GM23338 (cell line): Measurements from ENCODE around the gene GMPPB. TPM values are rescaled to one million over a fixed set of nuclear protein-coding genes. Genes with fewer than 3 reads are reported as not detected.
A peak's percentile ranks its signal among the peaks of the same experiment; 100 is the strongest.

ENCODE experiments used
- ATAC-seq: fragments of 200-7000 bp; cut with Tn5 transposase; 3 replicates; pipeline ENCODE4 v1.9.1; 2020
- DNase-seq: peaks from one replicate; pipeline ENCODE4 v3.0.0-alpha.2; 2015; ENCODE audit warnings: low spot score
- H2AFZ ChIP-seq: fragments of 200-600 bp; sonication (generic); 2 replicates; pipeline ENCODE4 v1.8.0; 2016; ENCODE audit warnings: antibody characterized with exemption, mild to moderate bottlenecking, moderate library complexity
- H3F3A ChIP-seq: fragments of 200-600 bp; sonication (generic); replicated peaks from 2 replicates; pipeline ENCODE4 v1.8.0; 2017; ENCODE audit warnings: antibody characterized with exemption, mixed run types, low read depth
- H3K27ac ChIP-seq: fragments of 200-600 bp; sonication (generic); 2 replicates; pipeline ENCODE4 v1.6.1; 2016; ENCODE audit warnings: low read depth
- H3K27me3 ChIP-seq: fragments of 200-600 bp; sonication (generic); 2 replicates; pipeline ENCODE4 v1.8.0; 2016; ENCODE audit warnings: mild to moderate bottlenecking, mixed run types, moderate library complexity; ENCODE audit not compliant: insufficient read depth
- H3K36me3 ChIP-seq: fragments of 200-600 bp; sonication (generic); 2 replicates; pipeline ENCODE4 v1.8.0; 2016; ENCODE audit warnings: mild to moderate bottlenecking; ENCODE audit not compliant: insufficient read depth
- H3K4me1 ChIP-seq: fragments of 200-600 bp; sonication (generic); 2 replicates; pipeline ENCODE4 v1.8.0; 2016; ENCODE audit warnings: mild to moderate bottlenecking, moderate library complexity; ENCODE audit not compliant: insufficient read depth
- H3K4me2 ChIP-seq: fragments of 200-600 bp; sonication (generic); 2 replicates; pipeline ENCODE4 v1.7.1; 2017; ENCODE audit warnings: mixed run types
- H3K4me3 ChIP-seq: fragments of 200-600 bp; sonication (generic); 2 replicates; pipeline ENCODE4 v1.6.1; 2016; ENCODE audit warnings: mixed run types
- H3K79me2 ChIP-seq: fragments of 200-600 bp; sonication (generic); replicated peaks from 2 replicates; pipeline ENCODE4 v1.8.0; 2017; ENCODE audit warnings: mild to moderate bottlenecking; ENCODE audit not compliant: insufficient read depth
- H3K9me2 ChIP-seq: fragments of 200-600 bp; sonication (generic); 2 replicates; pipeline ENCODE4 v1.8.0; 2017; ENCODE audit not compliant: insufficient read depth
- H4K20me1 ChIP-seq: fragments of 200-600 bp; sonication (generic); replicated peaks from 2 replicates; pipeline ENCODE4 v1.8.0; 2017; ENCODE audit warnings: mild to moderate bottlenecking; ENCODE audit not compliant: insufficient read depth
- H3K27ac Mint-ChIP-seq: 2 replicates; pipeline ENCODE4 v1.8.0; 2020; ENCODE audit warnings: inconsistent platforms, mild to moderate bottlenecking, moderate library complexity, mixed read lengths
- H3K27me3 Mint-ChIP-seq: 3 replicates; pipeline ENCODE4 v1.8.0; 2022; ENCODE audit warnings: low read depth, mild to moderate bottlenecking, moderate library complexity, mixed read lengths, inconsistent platforms; ENCODE audit not compliant: insufficient read depth, poor library complexity
- H3K36me3 Mint-ChIP-seq: 3 replicates; pipeline ENCODE4 v1.8.0; 2021; ENCODE audit warnings: low read depth, mild to moderate bottlenecking, inconsistent platforms, moderate library complexity, mixed read lengths
- H3K4me1 Mint-ChIP-seq: 3 replicates; pipeline ENCODE4 v1.8.0; 2020; ENCODE audit warnings: mild to moderate bottlenecking, inconsistent platforms, mixed read lengths
- H3K4me3 Mint-ChIP-seq: 3 replicates; pipeline ENCODE4 v1.8.0; 2021; ENCODE audit warnings: moderate library complexity, mild to moderate bottlenecking, inconsistent platforms, mixed read lengths
- H3K9me3 Mint-ChIP-seq: 3 replicates; pipeline ENCODE4 v1.8.0; 2020; ENCODE audit warnings: moderate library complexity, mild to moderate bottlenecking, inconsistent platforms, mixed read lengths
- EZH2 ChIP-seq: fragments of 200-600 bp; sonication (generic); IDR thresholded peaks from one replicate; pipeline ENCODE4 v1.8.0; 2017; ENCODE audit warnings: antibody characterized with exemption, mild to moderate bottlenecking, low read depth; ENCODE audit not compliant: unreplicated experiment
- EZH2phosphoT487 ChIP-seq: fragments of 200-600 bp; sonication (generic); IDR thresholded peaks from one replicate; pipeline ENCODE4 v1.8.1; 2018; ENCODE audit warnings: antibody characterized with exemption; ENCODE audit not compliant: unreplicated experiment
- JUNB ChIP-seq: IDR thresholded peaks from one replicate; pipeline ENCODE4 v1.6.1; 2016; ENCODE audit warnings: antibody characterized with exemption; ENCODE audit not compliant: unreplicated experiment
- STAT1 ChIP-seq: IDR thresholded peaks from one replicate; pipeline ENCODE4 v1.6.1; 2016; ENCODE audit warnings: antibody characterized with exemption; ENCODE audit not compliant: unreplicated experiment
- ZNF331 ChIP-seq: fragments of 250-450 bp; sonication (Bioruptor Pico); IDR thresholded peaks from 2 replicates; pipeline ENCODE4 v1.5.0; 2020; ENCODE audit warnings: low read depth, mild to moderate bottlenecking, moderate library complexity
- polyA plus RNA-seq: library from polyadenylated mRNA; unstranded; fragments of >200 nt; fragmentation: Nextera tagmentation; extraction: Ambion mirVana; gene quantifications from 2 replicates; pipeline ENCODE4 v1.2.1, GENCODE V29; 2016
- total RNA-seq: library from RNA; depleted of rRNA; stranded (reverse); fragments of >200 nt; shearing (Covaris generic); gene quantifications from 2 replicates; pipeline ENCODE4 v1.2.3, GENCODE V29; 2014
- TF ChIP-seq, protein P1 (sequence below), 2 experiments: fragments of 200-600 bp in 1 of 2; sonication (generic) in 1 of 2; conservative IDR thresholded peaks; 2 replicates each; pipeline versions ENCODE4 v1.5.1 to v1.6.1; 2016 to 2017; ENCODE audit warnings: antibody characterized with exemption in 2 of 2, low read depth in 2 of 2, mild to moderate bottlenecking in 2 of 2, moderate library complexity in 1 of 2
- TF ChIP-seq, protein P2 (sequence below): fragments of 250-450 bp; sonication (Bioruptor Pico); IDR thresholded peaks from 2 replicates; pipeline ENCODE4 v1.5.0; 2020; ENCODE audit warnings: mild to moderate bottlenecking, moderate library complexity
- TF ChIP-seq, protein P3 (sequence below): IDR thresholded peaks from 2 replicates; pipeline ENCODE4 v1.6.1; 2016; ENCODE audit warnings: antibody characterized with exemption

GMPPB gene
- total and polyA plus RNA-seq, 2 experiments from 2014 or later = 10.2 to 36.1 TPM

DNA sequence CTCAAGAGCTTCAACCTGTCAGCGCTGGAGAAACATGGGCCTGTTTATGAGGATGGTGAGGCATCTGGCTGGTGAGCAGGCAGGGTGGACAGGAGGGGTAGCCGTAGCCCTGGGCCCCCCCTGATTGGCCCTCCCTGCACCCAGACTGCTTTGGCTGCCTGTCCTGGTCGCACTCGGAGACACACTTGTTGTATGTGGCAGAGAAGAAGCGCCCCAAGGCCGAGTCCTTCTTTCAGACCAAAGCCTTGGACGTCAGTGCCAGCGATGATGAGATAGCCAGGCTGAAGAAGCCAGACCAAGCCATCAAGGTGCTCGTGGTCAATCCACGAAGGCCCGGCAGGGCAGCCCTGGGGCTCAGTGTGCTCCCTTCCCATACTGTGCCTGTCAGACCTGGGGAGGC lies 47.8 kb downstream of the GMPPB start (continued):
- TF ChIP-seq, protein P1, sequence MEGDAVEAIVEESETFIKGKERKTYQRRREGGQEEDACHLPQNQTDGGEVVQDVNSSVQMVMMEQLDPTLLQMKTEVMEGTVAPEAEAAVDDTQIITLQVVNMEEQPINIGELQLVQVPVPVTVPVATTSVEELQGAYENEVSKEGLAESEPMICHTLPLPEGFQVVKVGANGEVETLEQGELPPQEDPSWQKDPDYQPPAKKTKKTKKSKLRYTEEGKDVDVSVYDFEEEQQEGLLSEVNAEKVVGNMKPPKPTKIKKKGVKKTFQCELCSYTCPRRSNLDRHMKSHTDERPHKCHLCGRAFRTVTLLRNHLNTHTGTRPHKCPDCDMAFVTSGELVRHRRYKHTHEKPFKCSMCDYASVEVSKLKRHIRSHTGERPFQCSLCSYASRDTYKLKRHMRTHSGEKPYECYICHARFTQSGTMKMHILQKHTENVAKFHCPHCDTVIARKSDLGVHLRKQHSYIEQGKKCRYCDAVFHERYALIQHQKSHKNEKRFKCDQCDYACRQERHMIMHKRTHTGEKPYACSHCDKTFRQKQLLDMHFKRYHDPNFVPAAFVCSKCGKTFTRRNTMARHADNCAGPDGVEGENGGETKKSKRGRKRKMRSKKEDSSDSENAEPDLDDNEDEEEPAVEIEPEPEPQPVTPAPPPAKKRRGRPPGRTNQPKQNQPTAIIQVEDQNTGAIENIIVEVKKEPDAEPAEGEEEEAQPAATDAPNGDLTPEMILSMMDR (conservative IDR thresholded peaks at IDR 0.05; ENCODE audit: low read depth in 2 of 2) = no peak
- TF ChIP-seq EZH2phosphoT487 (no peak), JUNB (no peak), STAT1 (no peak), EZH2 (no peak)

DNA sequence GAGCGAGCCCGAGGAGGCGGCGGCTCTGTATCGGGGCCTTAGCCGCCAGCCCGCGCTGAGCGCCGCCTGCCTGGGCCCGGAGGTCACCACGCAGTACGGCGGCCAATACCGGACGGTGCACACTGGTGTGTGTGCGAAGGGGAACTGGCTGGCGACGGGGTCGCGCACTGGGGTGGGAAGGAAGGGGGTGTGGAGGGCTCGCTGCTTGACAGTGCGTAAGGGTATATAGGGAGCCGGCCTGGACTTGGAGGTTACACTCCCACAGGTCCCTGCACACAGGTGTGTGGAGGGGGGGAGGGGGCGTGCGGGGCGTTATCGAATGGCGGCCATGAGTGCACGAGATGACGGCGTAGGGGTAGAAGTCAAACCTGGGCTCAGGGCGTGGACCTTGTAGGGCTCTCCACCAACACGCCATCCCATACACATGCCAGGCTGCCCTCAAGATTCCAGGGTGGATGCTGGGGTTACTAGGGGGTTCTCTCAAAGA lies 49.2 kb downstream of the GMPPB start:
- DNase-seq = peak; percentile 32
- peaks cover 11% of the 10 kb centered on the region for H3K79me2 ChIP-seq
- peaks cover 23% of the 10 kb centered on the region for H3K4me1 Mint-ChIP-seq
- no peaks in the 10 kb centered on the region for H3F3A ChIP-seq
- peaks cover 35% of the 10 kb centered on the region for H3K36me3 Mint-ChIP-seq
- peaks cover 9% of the 10 kb centered on the region; the same call in 1 of the 2 replicates for H3K36me3 ChIP-seq
- peak overlapping the region; percentile 94 for H3K4me2 ChIP-seq
- peak; percentile 24 for ATAC-seq
- no peaks in the 10 kb centered on the region for H3K9me3 Mint-ChIP-seq
- peak overlapping the region; percentile 27; the same call in 1 of the 2 replicates for H3K27ac Mint-ChIP-seq
- no peak overlapping the region for H2AFZ ChIP-seq
- H3K27ac ChIP-seq = no peak overlapping the region
- peak overlapping the region; percentile 92 for H3K4me3 Mint-ChIP-seq
- no peaks in the 10 kb centered on the region for H3K27me3 ChIP-seq
- H3K9me2 ChIP-seq = no peaks in the 10 kb centered on the region
- H4K20me1 ChIP-seq = peaks cover 16% of the 10 kb centered on the region; the same call in 1 of the 2 replicates
- peaks cover 15% of the 10 kb centered on the region for H3K4me1 ChIP-seq
- H3K27me3 Mint-ChIP-seq = peaks cover 11% of the 10 kb centered on the region
- peak overlapping the region; percentile 89 for H3K4me3 ChIP-seq
- TF ChIP-seq, protein P1 (conservative IDR thresholded peaks at IDR 0.05; ENCODE audit: low read depth in 2 of 2) = no peak
- TF ChIP-seq, protein P2, sequence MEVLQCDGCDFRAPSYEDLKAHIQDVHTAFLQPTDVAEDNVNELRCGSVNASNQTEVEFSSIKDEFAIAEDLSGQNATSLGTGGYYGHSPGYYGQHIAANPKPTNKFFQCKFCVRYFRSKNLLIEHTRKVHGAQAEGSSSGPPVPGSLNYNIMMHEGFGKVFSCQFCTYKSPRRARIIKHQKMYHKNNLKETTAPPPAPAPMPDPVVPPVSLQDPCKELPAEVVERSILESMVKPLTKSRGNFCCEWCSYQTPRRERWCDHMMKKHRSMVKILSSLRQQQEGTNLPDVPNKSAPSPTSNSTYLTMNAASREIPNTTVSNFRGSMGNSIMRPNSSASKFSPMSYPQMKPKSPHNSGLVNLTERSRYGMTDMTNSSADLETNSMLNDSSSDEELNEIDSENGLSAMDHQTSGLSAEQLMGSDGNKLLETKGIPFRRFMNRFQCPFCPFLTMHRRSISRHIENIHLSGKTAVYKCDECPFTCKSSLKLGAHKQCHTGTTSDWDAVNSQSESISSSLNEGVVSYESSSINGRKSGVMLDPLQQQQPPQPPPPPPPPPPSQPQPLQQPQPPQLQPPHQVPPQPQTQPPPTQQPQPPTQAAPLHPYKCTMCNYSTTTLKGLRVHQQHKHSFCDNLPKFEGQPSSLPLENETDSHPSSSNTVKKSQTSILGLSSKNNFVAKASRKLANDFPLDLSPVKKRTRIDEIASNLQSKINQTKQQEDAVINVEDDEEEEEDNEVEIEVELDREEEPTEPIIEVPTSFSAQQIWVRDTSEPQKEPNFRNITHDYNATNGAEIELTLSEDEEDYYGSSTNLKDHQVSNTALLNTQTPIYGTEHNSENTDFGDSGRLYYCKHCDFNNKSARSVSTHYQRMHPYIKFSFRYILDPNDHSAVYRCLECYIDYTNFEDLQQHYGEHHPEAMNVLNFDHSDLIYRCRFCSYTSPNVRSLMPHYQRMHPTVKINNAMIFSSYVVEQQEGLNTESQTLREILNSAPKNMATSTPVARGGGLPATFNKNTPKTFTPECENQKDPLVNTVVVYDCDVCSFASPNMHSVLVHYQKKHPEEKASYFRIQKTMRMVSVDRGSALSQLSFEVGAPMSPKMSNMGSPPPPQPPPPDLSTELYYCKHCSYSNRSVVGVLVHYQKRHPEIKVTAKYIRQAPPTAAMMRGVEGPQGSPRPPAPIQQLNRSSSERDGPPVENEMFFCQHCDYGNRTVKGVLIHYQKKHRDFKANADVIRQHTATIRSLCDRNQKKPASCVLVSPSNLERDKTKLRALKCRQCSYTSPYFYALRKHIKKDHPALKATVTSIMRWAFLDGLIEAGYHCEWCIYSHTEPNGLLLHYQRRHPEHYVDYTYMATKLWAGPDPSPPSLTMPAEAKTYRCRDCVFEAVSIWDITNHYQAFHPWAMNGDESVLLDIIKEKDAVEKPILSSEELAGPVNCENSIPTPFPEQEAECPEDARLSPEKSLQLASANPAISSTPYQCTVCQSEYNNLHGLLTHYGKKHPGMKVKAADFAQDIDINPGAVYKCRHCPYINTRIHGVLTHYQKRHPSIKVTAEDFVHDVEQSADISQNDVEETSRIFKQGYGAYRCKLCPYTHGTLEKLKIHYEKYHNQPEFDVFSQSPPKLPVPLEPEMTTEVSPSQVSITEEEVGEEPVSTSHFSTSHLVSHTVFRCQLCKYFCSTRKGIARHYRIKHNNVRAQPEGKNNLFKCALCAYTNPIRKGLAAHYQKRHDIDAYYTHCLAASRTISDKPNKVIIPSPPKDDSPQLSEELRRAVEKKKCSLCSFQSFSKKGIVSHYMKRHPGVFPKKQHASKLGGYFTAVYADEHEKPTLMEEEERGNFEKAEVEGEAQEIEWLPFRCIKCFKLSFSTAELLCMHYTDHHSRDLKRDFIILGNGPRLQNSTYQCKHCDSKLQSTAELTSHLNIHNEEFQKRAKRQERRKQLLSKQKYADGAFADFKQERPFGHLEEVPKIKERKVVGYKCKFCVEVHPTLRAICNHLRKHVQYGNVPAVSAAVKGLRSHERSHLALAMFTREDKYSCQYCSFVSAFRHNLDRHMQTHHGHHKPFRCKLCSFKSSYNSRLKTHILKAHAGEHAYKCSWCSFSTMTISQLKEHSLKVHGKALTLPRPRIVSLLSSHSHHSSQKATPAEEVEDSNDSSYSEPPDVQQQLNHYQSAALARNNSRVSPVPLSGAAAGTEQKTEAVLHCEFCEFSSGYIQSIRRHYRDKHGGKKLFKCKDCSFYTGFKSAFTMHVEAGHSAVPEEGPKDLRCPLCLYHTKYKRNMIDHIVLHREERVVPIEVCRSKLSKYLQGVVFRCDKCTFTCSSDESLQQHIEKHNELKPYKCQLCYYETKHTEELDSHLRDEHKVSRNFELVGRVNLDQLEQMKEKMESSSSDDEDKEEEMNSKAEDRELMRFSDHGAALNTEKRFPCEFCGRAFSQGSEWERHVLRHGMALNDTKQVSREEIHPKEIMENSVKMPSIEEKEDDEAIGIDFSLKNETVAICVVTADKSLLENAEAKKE (CRISPR knock-in tag) = no peak
- TF ChIP-seq EZH2 = no peak
- no peak for TF ChIP-seq EZH2phosphoT487
- TF ChIP-seq, protein P3, sequence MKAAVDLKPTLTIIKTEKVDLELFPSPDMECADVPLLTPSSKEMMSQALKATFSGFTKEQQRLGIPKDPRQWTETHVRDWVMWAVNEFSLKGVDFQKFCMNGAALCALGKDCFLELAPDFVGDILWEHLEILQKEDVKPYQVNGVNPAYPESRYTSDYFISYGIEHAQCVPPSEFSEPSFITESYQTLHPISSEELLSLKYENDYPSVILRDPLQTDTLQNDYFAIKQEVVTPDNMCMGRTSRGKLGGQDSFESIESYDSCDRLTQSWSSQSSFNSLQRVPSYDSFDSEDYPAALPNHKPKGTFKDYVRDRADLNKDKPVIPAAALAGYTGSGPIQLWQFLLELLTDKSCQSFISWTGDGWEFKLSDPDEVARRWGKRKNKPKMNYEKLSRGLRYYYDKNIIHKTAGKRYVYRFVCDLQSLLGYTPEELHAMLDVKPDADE = no peak
- TF ChIP-seq STAT1 = no peak
- TF ChIP-seq ZNF331 (CRISPR knock-in tag) = no peak
